ENCODE measurements around the gene CTSZ.

DNA sequence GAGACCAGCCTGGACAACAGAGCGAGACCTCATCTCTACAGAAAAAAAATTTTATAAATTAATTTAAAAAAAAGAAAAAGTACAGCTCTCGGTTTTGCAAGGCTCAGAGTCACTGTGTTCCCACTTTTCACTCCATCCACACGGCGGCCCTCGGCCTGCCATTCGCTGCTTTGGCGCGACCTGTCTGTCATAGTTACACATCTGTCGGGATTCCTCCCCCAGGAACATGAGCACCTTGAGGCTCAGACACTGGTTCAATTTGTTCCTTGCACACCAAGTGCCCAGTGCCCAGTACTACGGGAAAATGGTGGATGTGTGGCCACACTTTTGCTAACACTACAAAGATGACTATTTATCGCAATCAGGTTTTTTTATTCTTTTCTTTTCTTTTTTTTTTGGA lies 8.4 kb downstream of the CTSZ start:
- TF ChIP-seq, protein P1, sequence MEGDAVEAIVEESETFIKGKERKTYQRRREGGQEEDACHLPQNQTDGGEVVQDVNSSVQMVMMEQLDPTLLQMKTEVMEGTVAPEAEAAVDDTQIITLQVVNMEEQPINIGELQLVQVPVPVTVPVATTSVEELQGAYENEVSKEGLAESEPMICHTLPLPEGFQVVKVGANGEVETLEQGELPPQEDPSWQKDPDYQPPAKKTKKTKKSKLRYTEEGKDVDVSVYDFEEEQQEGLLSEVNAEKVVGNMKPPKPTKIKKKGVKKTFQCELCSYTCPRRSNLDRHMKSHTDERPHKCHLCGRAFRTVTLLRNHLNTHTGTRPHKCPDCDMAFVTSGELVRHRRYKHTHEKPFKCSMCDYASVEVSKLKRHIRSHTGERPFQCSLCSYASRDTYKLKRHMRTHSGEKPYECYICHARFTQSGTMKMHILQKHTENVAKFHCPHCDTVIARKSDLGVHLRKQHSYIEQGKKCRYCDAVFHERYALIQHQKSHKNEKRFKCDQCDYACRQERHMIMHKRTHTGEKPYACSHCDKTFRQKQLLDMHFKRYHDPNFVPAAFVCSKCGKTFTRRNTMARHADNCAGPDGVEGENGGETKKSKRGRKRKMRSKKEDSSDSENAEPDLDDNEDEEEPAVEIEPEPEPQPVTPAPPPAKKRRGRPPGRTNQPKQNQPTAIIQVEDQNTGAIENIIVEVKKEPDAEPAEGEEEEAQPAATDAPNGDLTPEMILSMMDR (IDR thresholded peaks at IDR 0.05): no peak
- no peak for TF ChIP-seq POLR2A (IDR thresholded peaks at IDR 0.05)
